Fibroblast of skin of abdomen (primary cell): ENCODE measurements around the gene RAPGEF1.

ENCODE experiments used
- DNase-seq: peaks from one replicate; pipeline ENCODE4 v3.0.0-alpha.2; 2013

RAPGEF1 gene

DNA sequence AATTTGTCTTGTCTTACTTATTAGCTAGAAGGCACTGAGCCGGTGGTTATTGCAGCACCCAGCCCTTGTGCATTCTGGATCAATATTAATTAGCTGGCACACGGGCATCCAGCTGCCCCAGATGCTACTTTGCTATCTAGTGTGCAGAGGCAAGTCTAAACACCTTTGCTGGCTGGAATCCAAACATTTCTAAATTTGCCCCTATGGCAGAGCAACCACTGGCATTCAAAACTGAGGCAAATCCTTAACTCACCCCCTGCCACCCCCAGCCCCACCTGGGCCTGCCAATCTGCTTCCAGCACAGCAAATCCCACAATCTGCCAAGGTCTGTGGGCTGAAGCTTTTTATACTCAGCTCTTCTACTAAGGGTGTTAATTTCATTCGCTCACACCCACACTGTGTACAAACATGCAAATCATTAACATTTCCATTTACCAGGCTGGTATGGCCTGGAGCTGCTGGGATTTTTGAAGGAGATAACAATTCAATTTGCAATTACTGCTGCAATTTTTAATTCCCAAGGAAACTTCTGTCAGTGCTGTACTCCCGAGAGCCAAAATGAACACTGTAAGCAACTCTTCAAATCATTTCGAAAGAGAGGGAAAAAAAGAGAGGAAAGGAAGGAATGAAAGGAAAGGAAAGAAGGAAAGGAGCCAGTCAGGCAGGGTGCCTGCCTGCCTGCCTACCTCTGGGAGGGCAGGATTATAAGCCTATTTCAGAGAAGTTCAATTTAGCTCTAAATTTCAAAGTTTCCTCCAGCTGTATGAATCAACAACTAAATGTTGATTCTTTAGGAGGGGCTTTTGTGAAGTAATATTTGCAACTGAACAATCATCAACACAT is 35.5 kb downstream of the RAPGEF1 start:
- no peak for DNase-seq

DNA sequence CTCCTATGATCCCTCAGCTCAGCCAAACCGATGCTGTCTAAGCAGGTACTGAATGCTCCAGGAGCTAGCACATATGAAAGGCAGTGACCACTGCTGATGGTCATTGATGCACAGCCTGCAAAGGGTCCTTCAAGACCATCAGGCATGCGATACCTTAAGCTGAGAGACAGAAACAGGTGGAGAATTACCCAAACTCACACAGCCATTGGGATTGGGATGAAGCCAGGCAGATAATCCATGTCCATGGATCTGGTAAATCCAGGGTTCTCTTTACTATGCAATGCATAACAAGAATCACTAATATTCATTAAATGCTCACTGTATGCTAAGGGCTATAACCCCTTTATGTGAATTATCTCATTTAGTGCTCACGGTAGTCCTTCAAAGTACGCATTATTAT is 36.2 kb downstream of the RAPGEF1 start:
- DNase-seq: no peak

DNA sequence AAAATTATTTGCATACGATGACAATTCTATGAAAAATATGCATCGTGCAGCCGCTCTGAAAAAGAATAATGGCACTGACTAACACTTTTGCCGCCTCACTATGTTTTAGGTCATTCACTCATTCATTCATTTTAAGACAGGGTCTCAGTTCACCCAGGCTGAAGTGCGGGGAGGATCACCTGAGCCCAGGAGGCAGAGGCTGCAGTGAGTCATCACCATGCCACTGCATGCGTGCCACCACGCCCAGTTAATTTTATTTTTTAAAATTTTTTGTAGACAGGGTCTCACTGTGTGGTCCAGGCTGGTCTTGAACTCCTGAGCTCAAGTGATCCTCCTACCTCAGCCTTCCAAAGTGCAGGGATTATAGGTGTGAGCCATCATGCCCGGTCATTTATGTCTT is 37.0 kb downstream of the RAPGEF1 start:
- DNase-seq: no peak

DNA sequence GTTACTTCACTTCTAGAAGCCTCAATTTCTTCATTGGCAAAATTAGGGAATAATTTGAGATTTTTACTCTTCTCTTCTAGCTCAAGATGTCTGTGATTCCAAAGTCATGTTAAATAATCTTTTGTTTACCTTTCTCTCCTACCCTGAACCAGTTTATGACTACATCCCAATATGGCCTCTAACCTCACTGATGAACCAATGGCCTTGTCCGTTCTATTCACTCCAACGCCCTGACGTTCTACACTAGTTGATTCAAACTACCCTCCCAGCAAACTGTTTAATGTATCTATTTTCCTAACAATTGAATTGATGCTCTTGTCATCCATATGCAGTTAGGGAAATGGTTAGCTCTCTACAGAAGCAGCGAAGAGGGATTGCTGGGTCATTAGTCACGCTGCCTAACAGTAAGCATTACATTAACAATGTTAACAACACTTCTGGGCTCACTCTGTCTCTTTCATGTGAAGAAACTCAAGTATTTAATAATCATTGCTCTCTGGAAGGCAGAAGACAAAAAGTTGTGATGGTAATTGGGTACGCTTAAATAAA is 38.0 kb downstream of the RAPGEF1 start:
- peak; percentile 69 for DNase-seq

DNA sequence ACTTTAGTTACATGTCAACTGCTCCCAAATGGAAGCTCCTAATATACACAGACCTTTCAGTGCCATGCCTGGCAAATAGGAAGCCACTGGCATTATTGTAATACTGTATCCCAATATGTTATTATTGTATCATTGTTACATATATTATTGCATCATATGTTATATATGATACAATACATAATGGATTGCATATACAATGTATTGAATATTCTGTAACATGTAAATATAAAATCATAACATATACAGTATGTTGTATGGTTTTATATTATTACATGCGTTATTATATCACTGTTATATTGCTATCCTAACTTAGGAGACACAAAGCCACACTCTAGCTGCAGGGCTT is 38.5 kb downstream of the RAPGEF1 start:
- no peak for DNase-seq

- DNase-seq: no peak
Measured at GRCh38 chr9:131700765-131701435, 39.0 kb downstream of the RAPGEF1 start.

- DNase-seq: no peak
Measured at GRCh38 chr9:131700076-131700475, 39.8 kb downstream of the RAPGEF1 start.

GRCh38 chr9:131698618-131698985 is 41.3 kb downstream of the RAPGEF1 start:
- no peak for DNase-seq

DNA sequence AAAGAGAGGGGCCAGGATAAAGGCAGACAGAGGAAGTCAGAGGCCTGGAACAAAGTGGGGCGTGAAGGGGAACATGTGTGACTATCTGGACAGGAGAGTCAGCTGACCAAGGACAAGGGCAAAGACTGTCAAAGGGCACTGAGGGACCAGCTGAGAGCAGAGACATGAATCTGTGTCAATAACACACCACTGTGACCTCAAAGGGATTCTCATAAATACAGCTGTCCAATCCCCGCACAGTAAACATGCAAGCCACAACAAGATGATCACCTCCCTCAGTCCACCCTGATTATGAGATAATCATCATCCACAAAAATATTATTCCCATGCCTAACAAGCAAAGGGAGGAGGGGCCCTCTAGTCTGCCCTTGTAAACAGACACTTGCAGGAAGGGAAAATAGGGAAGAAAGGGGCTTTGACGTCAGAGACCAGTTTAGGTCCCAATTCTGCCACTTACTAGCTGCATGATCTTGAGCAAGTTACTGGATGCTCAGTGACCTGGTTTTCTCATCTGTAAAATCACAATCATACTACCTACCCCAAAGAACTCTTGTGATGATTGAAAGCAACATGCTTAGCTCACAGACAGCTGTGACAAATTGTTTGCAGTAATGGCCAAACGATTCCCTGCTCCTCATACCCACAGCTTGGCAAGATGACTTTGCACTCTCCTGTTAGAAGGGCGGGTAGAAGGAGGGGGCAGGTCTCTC is 41.8 kb downstream of the RAPGEF1 start:
- DNase-seq: no peak

GRCh38 chr9:131697097-131697496 is 42.8 kb downstream of the RAPGEF1 start:
- DNase-seq: no peak

- DNase-seq: no peak
Measured at GRCh38 chr9:131695836-131696460, 43.9 kb downstream of the RAPGEF1 start.

- DNase-seq: no peak
Measured at GRCh38 chr9:131695366-131695765, 44.5 kb downstream of the RAPGEF1 start.

DNA sequence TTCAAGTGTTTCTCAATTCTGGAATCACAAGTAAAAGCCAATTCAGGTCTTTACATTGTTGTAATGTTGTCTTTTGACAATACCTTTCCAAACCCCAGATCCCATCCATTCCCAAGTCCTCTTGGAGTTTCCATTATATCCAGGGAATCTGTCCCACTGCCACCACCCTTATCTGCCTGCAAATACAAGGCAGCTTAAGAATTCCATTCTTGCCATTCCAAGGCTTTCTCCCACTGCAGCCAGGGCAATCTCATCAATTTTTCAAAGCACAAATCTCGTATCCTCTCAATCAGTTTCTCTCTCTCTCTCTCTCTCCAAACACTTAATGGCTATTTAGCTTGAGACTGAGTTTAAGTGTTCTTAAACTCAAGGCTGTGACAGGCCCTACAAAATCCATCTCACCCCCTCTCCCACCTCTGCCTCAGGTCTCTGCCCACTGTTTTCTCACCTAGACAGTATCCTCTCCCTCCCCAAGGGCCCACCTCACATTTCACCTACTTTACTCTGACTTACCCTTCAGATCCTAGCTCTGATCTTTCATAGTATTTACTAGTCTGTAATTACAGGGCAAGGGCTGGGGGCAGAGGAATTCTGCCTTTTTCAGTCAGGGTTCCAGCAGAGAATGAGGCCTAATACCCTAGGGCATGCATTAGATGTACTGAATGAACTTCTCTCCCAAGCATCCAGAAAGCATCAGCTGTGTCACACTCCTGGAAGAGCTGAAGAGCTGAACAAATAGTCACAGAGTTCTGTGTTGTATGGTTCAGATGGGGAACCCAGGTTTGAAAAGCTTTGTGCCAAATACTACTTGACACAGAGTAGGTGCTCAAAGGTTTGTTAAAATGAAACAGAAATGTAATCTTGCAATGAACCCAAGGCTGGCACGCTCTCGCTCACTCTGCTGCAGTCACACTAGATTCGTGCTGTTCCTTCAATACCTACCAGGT is 46.0 kb downstream of the RAPGEF1 start:
- DNase-seq: no peak

GRCh38 chr9:131692612-131693562 is 47.0 kb downstream of the RAPGEF1 start:
- DNase-seq: no peak

GRCh38 chr9:131691969-131692611 is 47.8 kb downstream of the RAPGEF1 start:
- no peak for DNase-seq

GRCh38 chr9:131690941-131691573 is 48.8 kb downstream of the RAPGEF1 start:
- no peak for DNase-seq

GRCh38 chr9:131690462-131690861 is 49.4 kb downstream of the RAPGEF1 start:
- DNase-seq: no peak

GRCh38 chr9:131688377-131688776 is 51.5 kb downstream of the RAPGEF1 start:
- no peak for DNase-seq
